ENCODE results near the gene TMEM132A. TPM values are rescaled to one million over a fixed set of nuclear protein-coding genes. Genes with fewer than 3 reads are reported as not detected.

The TMEM132A gene
- total and polyA plus RNA-seq, 10 of the 15 experiments (the other 5 are each of a cell fraction or from before 2014, with no cell fraction given): 0.16 to 25.0 (median 4.3) TPM

DNA sequence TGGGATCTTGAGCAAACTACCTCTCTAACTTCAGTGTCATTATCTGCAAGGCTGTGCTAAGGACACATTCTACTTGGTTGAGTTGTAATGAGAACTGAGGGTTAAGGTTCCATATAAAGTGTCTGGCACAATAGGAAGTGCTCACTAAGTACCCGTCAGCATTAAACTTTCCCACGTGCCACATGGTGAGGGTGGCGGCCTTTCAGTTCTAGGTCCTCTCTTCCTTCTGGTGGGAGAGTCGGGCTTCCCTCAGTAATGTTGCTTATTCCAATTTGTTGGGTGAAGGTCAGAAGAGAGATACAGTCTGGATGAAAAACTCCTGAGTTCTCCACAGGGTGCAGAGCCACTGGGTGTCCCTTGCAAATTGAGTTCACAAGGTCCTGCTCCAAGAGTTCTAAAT lies 42.6 kb downstream of the TMEM132A start:
- Histone ChIP-seq H3K27ac (ENCODE audit: control insufficient read depth, insufficient read depth) (no peak overlapping the region), H3K4me2 (ENCODE audit: control insufficient read depth, insufficient read depth) (no peak overlapping the region), H4K20me1 (ENCODE audit: control insufficient read depth, insufficient read depth) (no peaks in the 10 kb centered on the region), H3K4me1 (ENCODE audit: control insufficient read depth, insufficient read depth, low read length) (peaks cover 6% of the 10 kb centered on the region), H2AFZ (ENCODE audit: control insufficient read depth, low read depth, low read length) (no peak overlapping the region), H3K79me2 (ENCODE audit: control insufficient read depth, insufficient read depth, low read length) (no peaks in the 10 kb centered on the region), H3K4me3 (no peak overlapping the region), H3K36me3 (ENCODE audit: control insufficient read depth in 2 of 2, insufficient read depth in 2 of 2, low read length in 1 of 2) (no peaks in the 10 kb centered on the region), H3K9me3 (replicated peaks; ENCODE audit: control insufficient read depth, insufficient read depth, low read length) (peaks cover 3% of the 10 kb centered on the region), H3K27me3 (replicated peaks in 1 of 2; ENCODE audit: control insufficient read depth in 2 of 2, insufficient read depth in 2 of 2, low read length in 1 of 2) (no peaks in the 10 kb centered on the region), H3K9ac (ENCODE audit: control insufficient read depth, insufficient read depth, low read length) (no peak overlapping the region)
- TF ChIP-seq CEBPB (IDR thresholded peaks at IDR 0.05; ENCODE audit: borderline replicate concordance in 1 of 2, low read depth in 2 of 2, low read length in 2 of 2) (no peak), POLR2A (IDR thresholded peaks at IDR 0.05; ENCODE audit: low read depth, low read length) (no peak), SUZ12 (IDR thresholded peaks at IDR 0.05; ENCODE audit: unreplicated experiment) (no peak), NFYA (IDR thresholded peaks at IDR 0.05; ENCODE audit: borderline replicate concordance, low read depth, low read length) (no peak), ZNF274 (IDR thresholded peaks at IDR 0.05; ENCODE audit: insufficient read depth, insufficient read length) (no peak), NR2F1 (conservative IDR thresholded peaks at IDR 0.05) (no peak), MEF2A (IDR thresholded peaks at IDR 0.05; ENCODE audit: insufficient read depth, low read depth, low read length) (no peak), SREBF1 (IDR thresholded peaks at IDR 0.05; ENCODE audit: low read length) (no peak)
- no TSS peak for BruUV-seq (replicated peaks)
- SMC1A ChIA-PET (ENCODE audit: uncharacterized antibody, unreplicated experiment): interaction anchor here (0.6 to 2.5 kb wide), 8 partner anchors 12 to 106 kb away, joined by 3 to 7 read pairs (median 5); partner anchors contain the start of gene TMEM109
- FAIRE-seq (no peak), DNase-seq (ENCODE audit: low read depth, low spot score) (no peak), ATAC-seq (no peak)
- POLR2A ChIA-PET: no interaction called here
- CTCF ChIA-PET: interaction anchor here (1.0 to 2.0 kb wide), 4 partner anchors 14 to 220 kb away, joined by 3 to 8 read pairs (median 4); partner anchors contain the start of gene SLC15A3
- in situ Hi-C loops (cut with MboI) (no loop called here), intact Hi-C loops (cut with micrococcal nuclease; ENCODE audit: unreplicated experiment) (no loop called here)
- RAD21 ChIA-PET (ENCODE audit: unreplicated experiment): interaction anchor here (1.0 kb wide), 1 partner anchor 52 kb away, joined by 3 read pairs; no protein-coding TSS in a partner anchor
- 64% methylated on average over 4 of the region's 4 CpGs for WGBS (ENCODE audit: insufficient coverage, insufficient replicate concordance, low lambda C conversion rate, missing lambda C conversion rate)

DNA sequence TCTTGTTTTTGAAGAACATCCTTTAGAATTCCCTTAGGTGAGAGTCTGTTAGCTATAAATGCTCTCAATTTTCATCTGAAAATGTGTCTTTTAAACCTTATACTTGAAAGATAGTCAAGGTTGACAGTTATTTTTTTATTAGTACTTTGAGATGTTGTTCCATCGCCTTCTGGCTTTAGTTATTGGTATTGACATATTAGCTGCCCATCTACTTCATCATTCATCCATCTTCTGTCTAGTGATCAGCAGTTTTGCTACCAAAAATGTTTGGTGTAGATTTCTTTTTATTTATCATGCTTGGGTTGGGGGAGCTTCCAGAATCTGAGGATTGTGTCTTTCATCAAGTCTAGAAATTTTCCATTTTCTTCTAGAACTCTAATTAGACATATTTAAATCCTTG lies 44.0 kb downstream of the TMEM132A start:
- intact Hi-C loops (cut with micrococcal nuclease; ENCODE audit: unreplicated experiment) (no loop called here), in situ Hi-C loops (cut with MboI) (no loop called here)
- Histone ChIP-seq H3K9ac (ENCODE audit: control insufficient read depth, insufficient read depth, low read length) (no peak overlapping the region), H3K79me2 (ENCODE audit: control insufficient read depth, insufficient read depth, low read length) (no peaks in the 10 kb centered on the region), H3K27ac (ENCODE audit: control insufficient read depth, insufficient read depth) (no peak overlapping the region), H3K4me1 (ENCODE audit: control insufficient read depth, insufficient read depth, low read length) (peaks cover 6% of the 10 kb centered on the region; the same call in 1 of the 2 replicates), H2AFZ (ENCODE audit: control insufficient read depth, low read depth, low read length) (no peak overlapping the region), H3K36me3 (ENCODE audit: control insufficient read depth in 2 of 2, insufficient read depth in 2 of 2, low read length in 1 of 2) (no peaks in the 10 kb centered on the region), H3K27me3 (replicated peaks in 1 of 2; ENCODE audit: control insufficient read depth in 2 of 2, insufficient read depth in 2 of 2, low read length in 1 of 2) (no peaks in the 10 kb centered on the region), H4K20me1 (ENCODE audit: control insufficient read depth, insufficient read depth) (no peaks in the 10 kb centered on the region), H3K4me3 (no peak overlapping the region), H3K4me2 (ENCODE audit: control insufficient read depth, insufficient read depth) (no peak overlapping the region), H3K9me3 (replicated peaks; ENCODE audit: control insufficient read depth, insufficient read depth, low read length) (peaks cover 3% of the 10 kb centered on the region)
- ATAC-seq (no peak), FAIRE-seq (no peak), DNase-seq (ENCODE audit: low read depth, low spot score) (no peak)
- SMC1A ChIA-PET (ENCODE audit: uncharacterized antibody, unreplicated experiment): interaction anchor here (0.7 to 4.5 kb wide), 9 partner anchors 8 to 156 kb away, joined by 3 to 29 read pairs (median 3); no protein-coding TSS in a partner anchor
- WGBS (ENCODE audit: insufficient coverage, insufficient replicate concordance, low lambda C conversion rate, missing lambda C conversion rate): 85% methylated on average over 1 of the region's 1 CpG
- POLR2A ChIA-PET: interaction anchor here (0.5 kb wide), 1 partner anchor 218 kb away, joined by 3 read pairs; no protein-coding TSS in a partner anchor
- CTCF ChIA-PET: interaction anchor here (0.7 to 3.8 kb wide), 11 partner anchors 12 to 172 kb away, joined by 3 to 46 read pairs (median 7); partner anchors contain the start of genes SLC15A3 and TMEM109
- RAD21 ChIA-PET (ENCODE audit: unreplicated experiment): interaction anchor here (1.2 to 1.4 kb wide), 2 partner anchors 57 to 93 kb away, joined by 3 to 4 read pairs; no protein-coding TSS in a partner anchor
- BruUV-seq (replicated peaks): no TSS peak
- TF ChIP-seq, protein P1, sequence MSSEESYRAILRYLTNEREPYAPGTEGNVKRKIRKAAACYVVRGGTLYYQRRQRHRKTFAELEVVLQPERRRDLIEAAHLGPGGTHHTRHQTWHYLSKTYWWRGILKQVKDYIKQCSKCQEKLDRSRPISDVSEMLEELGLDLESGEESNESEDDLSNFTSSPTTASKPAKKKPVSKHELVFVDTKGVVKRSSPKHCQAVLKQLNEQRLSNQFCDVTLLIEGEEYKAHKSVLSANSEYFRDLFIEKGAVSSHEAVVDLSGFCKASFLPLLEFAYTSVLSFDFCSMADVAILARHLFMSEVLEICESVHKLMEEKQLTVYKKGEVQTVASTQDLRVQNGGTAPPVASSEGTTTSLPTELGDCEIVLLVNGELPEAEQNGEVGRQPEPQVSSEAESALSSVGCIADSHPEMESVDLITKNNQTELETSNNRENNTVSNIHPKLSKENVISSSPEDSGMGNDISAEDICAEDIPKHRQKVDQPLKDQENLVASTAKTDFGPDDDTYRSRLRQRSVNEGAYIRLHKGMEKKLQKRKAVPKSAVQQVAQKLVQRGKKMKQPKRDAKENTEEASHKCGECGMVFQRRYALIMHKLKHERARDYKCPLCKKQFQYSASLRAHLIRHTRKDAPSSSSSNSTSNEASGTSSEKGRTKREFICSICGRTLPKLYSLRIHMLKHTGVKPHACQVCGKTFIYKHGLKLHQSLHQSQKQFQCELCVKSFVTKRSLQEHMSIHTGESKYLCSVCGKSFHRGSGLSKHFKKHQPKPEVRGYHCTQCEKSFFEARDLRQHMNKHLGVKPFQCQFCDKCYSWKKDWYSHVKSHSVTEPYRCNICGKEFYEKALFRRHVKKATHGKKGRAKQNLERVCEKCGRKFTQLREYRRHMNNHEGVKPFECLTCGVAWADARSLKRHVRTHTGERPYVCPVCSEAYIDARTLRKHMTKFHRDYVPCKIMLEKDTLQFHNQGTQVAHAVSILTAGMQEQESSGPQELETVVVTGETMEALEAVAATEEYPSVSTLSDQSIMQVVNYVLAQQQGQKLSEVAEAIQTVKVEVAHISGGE (CRISPR knock-in tag; IDR thresholded peaks at IDR 0.05): no peak
- TF ChIP-seq HSF1 (IDR thresholded peaks at IDR 0.05; ENCODE audit: low read depth, low read length) (no peak), MTA3 (IDR thresholded peaks at IDR 0.05; ENCODE audit: borderline replicate concordance, low read length) (no peak), MXI1 (IDR thresholded peaks at IDR 0.05; ENCODE audit: low read depth, low read length) (no peak)
